ENCODE measurements around the gene TASOR2.

Gene TASOR2

GRCh38 chr10:5688587-5688986, 3.9 kb downstream of the TASOR2 start:
- no peak for DNase-seq

- DNase-seq: no peak
Observed at GRCh38 chr10:5691786-5692185, 7.1 kb downstream of the TASOR2 start.

GRCh38 chr10:5692461-5693358, 8.1 kb downstream of the TASOR2 start:
- peak; percentile 74 for DNase-seq

GRCh38 chr10:5694573-5694972, 9.9 kb downstream of the TASOR2 start:
- DNase-seq: no peak

- no peak for DNase-seq
Observed at GRCh38 chr10:5697342-5697741, 12.7 kb downstream of the TASOR2 start.

- no peak for DNase-seq
Observed at GRCh38 chr10:5698062-5698461, 13.4 kb downstream of the TASOR2 start.

- no peak for DNase-seq
Observed at GRCh38 chr10:5708356-5708755, 23.7 kb downstream of the TASOR2 start.

GRCh38 chr10:5709865-5710264, 25.2 kb downstream of the TASOR2 start:
- DNase-seq: no peak

GRCh38 chr10:5710859-5711258, 26.2 kb downstream of the TASOR2 start:
- DNase-seq: no peak

GRCh38 chr10:5711642-5712041, 27.0 kb downstream of the TASOR2 start:
- DNase-seq: no peak

- no peak for DNase-seq
Observed at GRCh38 chr10:5719546-5719945, 34.9 kb downstream of the TASOR2 start.

- DNase-seq: no peak
Observed at GRCh38 chr10:5720182-5720581, 35.5 kb downstream of the TASOR2 start.

- no peak for DNase-seq
Observed at GRCh38 chr10:5723692-5724091, 39.1 kb downstream of the TASOR2 start.

GRCh38 chr10:5730766-5731165, 46.1 kb downstream of the TASOR2 start:
- DNase-seq: no peak

- DNase-seq: no peak
Observed at GRCh38 chr10:5731559-5731958, 46.9 kb downstream of the TASOR2 start.

- no peak for DNase-seq
Observed at GRCh38 chr10:5732141-5732540, 47.5 kb downstream of the TASOR2 start.

All from activated CD4-positive, alpha-beta T cell treated with anti-CD3 and anti-CD28 coated beads for 48 hours (primary cell).